HUES64 (cell line): ENCODE measurements around the gene ANKRD29.
A peak's percentile ranks its signal among the peaks of the same experiment; 100 is the strongest.

Experiments
- H3K27ac ChIP-seq: 2 replicates; pipeline ENCODE4 v1.7.0; 2013; ENCODE audit warnings: low read depth, low read length, inconsistent platforms
- H3K27me3 ChIP-seq: 2 replicates; pipeline ENCODE4 v1.6.1; 2013; ENCODE audit warnings: mild to moderate bottlenecking, low read length; ENCODE audit not compliant: insufficient read depth
- H3K36me3 ChIP-seq: 2 replicates; pipeline ENCODE4 v1.6.1; 2013; ENCODE audit warnings: mild to moderate bottlenecking, low read length; ENCODE audit not compliant: insufficient read depth
- H3K4me1 ChIP-seq: 2 replicates; pipeline ENCODE4 v1.6.1; 2013; ENCODE audit warnings: mild to moderate bottlenecking, low read length, moderate library complexity; ENCODE audit not compliant: insufficient read depth
- H3K4me3 ChIP-seq: 2 replicates; pipeline ENCODE4 v1.5.1; 2013; ENCODE audit warnings: mild to moderate bottlenecking, low read length, moderate library complexity
- H3K9ac ChIP-seq: 2 replicates; pipeline ENCODE4 v1.6.1; 2013; ENCODE audit warnings: mild to moderate bottlenecking, low read depth, low read length
- H3K9me3 ChIP-seq: 2 replicates; pipeline ENCODE4 v1.6.1; 2013; ENCODE audit warnings: low read depth, low read length; ENCODE audit not compliant: insufficient read depth
- WGBS: fragments of 150-250, 120-280 bp; methylation state at CpG from one replicate; pipeline ENCODE4 v1.1.7; 2013; ENCODE audit warnings: missing lambda C conversion rate; 5-methylcytosine and 5-hydroxymethylcytosine counted together

Gene ANKRD29

DNA sequence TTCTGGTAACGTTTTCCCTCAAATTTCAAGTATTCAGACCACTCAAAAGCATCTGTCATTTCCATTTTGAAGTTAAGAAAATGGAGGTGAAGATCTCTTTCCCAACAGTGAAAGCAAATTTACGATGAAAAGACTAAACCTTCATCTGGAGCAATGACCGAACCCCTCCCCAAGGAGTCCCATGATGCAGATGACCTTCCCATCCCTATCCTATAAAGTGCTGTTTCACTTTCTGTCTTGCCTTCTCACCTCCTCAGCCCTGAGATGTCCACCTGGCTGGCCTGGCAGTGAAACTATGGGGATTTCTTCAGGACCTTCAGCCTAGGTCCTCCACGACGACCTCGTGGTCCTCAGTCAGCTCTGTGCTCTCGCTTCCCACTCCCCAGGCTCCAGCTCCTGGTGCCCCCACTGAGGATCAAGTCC, 75.5 kb downstream of the ANKRD29 start:
- H3K4me1 ChIP-seq = peaks cover 11% of the 10 kb centered on the region; the same call in 1 of the 2 replicates
- WGBS = 70% methylated on average over 6 of the region's 7 CpGs
- no peaks in the 10 kb centered on the region for H3K9me3 ChIP-seq
- no peak overlapping the region for H3K27ac ChIP-seq
- peaks cover 7% of the 10 kb centered on the region; the same call in 1 of the 2 replicates for H3K27me3 ChIP-seq
- H3K9ac ChIP-seq = no peak overlapping the region
- H3K36me3 ChIP-seq = no peaks in the 10 kb centered on the region
- peak overlapping the region; percentile 95 for H3K4me3 ChIP-seq

GRCh38 chr18:23586249-23587196, 76.2 kb downstream of the ANKRD29 start, which contains the start of gene NPC1:
NPC1 (minus strand) TSS chr18:23586506; CDS start chr18:23586343, 163 bp downstream.
- peaks cover 7% of the 10 kb centered on the region; the same call in 1 of the 2 replicates for H3K27me3 ChIP-seq
- peaks cover 11% of the 10 kb centered on the region; the same call in 1 of the 2 replicates for H3K4me1 ChIP-seq
- H3K36me3 ChIP-seq = peaks cover 5% of the 10 kb centered on the region; the same call in 1 of the 2 replicates
- WGBS = under 1% methylated on average over 94 of the region's 95 CpGs
- H3K27ac ChIP-seq = peak within 1 kb of the TSS; percentile 99
- H3K4me3 ChIP-seq = peak within 1 kb of the TSS; percentile 95
- peak within 1 kb of the TSS; percentile 96 for H3K9ac ChIP-seq
- no peaks in the 10 kb centered on the region for H3K9me3 ChIP-seq

DNA sequence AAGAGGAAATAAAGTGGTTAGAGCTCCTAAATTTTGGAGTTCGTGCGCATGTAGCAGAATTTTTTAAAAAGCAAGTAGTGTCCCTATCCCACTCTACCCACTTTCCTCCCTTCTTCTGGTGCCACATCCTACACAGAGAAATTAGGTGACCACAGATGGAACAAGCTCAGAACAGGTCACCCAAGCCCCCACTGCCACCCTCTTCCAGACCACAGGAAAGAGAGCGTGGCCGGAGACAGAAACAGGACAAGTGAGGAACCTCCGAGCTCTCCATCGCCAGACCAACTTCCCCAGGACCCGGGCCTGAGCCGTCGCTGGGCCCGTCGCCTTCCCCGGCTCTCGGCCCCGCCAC, 76.8 kb downstream of the ANKRD29 start:
- WGBS = 2% methylated on average over 14 of the region's 14 CpGs
- Histone ChIP-seq H3K4me3 (peak overlapping the region; percentile 95), H3K27me3 (peaks cover 7% of the 10 kb centered on the region; the same call in 1 of the 2 replicates), H3K9ac (peak overlapping the region; percentile 96), H3K4me1 (peaks cover 11% of the 10 kb centered on the region; the same call in 1 of the 2 replicates), H3K9me3 (no peaks in the 10 kb centered on the region), H3K36me3 (peaks cover 5% of the 10 kb centered on the region; the same call in 1 of the 2 replicates), H3K27ac (peak overlapping the region; percentile 99)

DNA sequence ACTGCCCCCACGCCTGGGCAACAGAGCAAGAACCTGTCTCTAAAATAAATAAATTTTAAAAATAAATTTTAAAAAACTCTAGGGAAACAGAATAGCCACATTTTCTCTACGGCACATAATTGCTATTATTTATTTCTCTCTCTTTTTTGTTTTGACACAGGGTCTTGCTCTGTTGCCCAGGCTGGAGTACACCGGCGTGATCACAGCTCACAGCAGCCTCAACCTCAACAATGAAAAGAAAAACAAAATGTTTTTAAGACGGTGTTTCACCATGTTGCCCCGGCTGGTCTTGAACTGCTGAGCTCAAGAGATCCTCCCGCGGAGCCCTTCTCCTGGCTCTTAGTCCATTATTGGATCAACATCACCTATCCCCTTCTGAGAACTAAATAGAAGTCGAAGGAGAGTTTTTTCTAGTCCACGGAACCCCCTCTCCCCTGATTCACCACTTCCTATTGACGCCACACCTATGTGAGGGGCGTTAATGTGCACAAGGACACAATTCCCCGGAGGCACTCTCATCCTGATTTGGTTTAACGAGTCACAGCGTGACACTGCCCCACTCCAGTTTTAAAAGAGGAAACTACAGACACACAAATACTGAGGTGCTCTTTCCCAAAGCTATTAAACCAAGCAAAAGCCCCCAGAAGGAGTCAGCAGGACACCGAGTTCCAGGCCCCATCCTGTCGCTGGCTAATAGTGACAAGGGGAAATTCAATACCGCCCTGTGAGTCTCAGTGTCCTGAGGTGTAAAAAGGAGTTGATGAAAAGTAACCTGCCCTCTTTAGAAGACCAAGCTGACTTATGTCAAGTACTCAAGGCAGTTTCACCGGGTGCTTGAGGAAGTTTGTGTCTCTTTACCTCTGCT, 77.5 kb downstream of the ANKRD29 start:
- H3K9me3 ChIP-seq = no peaks in the 10 kb centered on the region
- H3K9ac ChIP-seq = peak overlapping the region; percentile 96
- H3K27me3 ChIP-seq = peaks cover 7% of the 10 kb centered on the region; the same call in 1 of the 2 replicates
- 34% methylated on average over 18 of the region's 19 CpGs for WGBS
- H3K36me3 ChIP-seq = peaks cover 5% of the 10 kb centered on the region; the same call in 1 of the 2 replicates
- peaks cover 11% of the 10 kb centered on the region; the same call in 1 of the 2 replicates for H3K4me1 ChIP-seq
- peak overlapping the region; percentile 95 for H3K4me3 ChIP-seq
- no peak overlapping the region for H3K27ac ChIP-seq

- Histone ChIP-seq H3K36me3 (peaks cover 5% of the 10 kb centered on the region; the same call in 1 of the 2 replicates), H3K9me3 (no peaks in the 10 kb centered on the region), H3K27me3 (peaks cover 7% of the 10 kb centered on the region; the same call in 1 of the 2 replicates), H3K27ac (no peak overlapping the region), H3K9ac (no peak overlapping the region), H3K4me3 (no peak overlapping the region), H3K4me1 (peaks cover 11% of the 10 kb centered on the region; the same call in 1 of the 2 replicates)
- WGBS = 96% methylated on average over 13 of the region's 13 CpGs
These were observed 78.4 kb downstream of the ANKRD29 start for GRCh38 chr18:23584019-23584983.

DNA sequence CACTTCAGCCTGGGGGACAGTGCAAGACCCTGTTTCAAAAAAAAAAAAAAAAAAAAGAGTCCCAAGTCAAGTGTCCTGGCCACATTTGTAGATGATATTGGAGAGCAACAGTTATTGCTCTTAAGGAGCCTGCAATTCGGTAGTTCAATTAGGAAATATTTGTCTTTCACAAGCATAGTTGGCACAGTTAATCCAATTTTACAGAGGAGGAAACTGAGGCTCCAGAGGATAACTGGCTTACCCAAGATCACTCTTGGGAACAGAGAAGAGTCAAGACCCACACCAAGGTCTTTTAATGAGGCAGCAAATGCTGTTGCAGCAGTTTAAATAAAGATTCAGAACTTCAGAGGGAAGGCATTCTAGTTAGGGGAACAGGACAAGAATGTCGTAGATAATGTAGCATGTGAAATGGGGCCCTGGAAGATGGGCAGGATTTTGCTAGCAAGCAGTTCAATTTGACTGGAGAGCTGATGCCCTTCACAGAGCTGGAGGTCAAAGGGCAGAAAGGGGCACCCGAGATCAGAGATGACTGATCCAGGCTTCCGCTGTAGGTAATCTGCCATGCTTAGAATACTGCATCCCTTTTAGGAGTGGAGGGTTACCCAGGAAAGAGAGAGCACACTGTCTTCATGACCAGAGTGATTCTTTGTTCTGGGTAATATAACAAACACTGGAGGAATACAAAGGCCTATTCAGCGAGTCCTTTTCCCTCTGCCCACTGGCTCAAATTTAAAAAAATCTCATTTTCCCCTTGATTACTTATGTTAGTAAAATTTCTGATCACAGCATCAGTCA, 79.4 kb downstream of the ANKRD29 start:
- peaks cover 7% of the 10 kb centered on the region; the same call in 1 of the 2 replicates for H3K27me3 ChIP-seq
- no peaks in the 10 kb centered on the region for H3K9me3 ChIP-seq
- peaks cover 5% of the 10 kb centered on the region; the same call in 1 of the 2 replicates for H3K36me3 ChIP-seq
- WGBS = 93% methylated on average over 4 of the region's 5 CpGs
- no peak overlapping the region for H3K27ac ChIP-seq
- peaks cover 11% of the 10 kb centered on the region; the same call in 1 of the 2 replicates for H3K4me1 ChIP-seq
- no peak overlapping the region for H3K9ac ChIP-seq
- H3K4me3 ChIP-seq = no peak overlapping the region

- peaks cover 10% of the 10 kb centered on the region; the same call in 1 of the 2 replicates for H3K36me3 ChIP-seq
- H3K4me1 ChIP-seq = peaks cover 8% of the 10 kb centered on the region; the same call in 1 of the 2 replicates
- 93% methylated on average over 6 of the region's 6 CpGs for WGBS
- no peaks in the 10 kb centered on the region for H3K27me3 ChIP-seq
- H3K27ac ChIP-seq = no peak overlapping the region
- H3K9me3 ChIP-seq = no peaks in the 10 kb centered on the region
- H3K4me3 ChIP-seq = no peak overlapping the region
- no peak overlapping the region for H3K9ac ChIP-seq
These were observed 81.9 kb downstream of the ANKRD29 start for GRCh38 chr18:23580677-23581367.

DNA sequence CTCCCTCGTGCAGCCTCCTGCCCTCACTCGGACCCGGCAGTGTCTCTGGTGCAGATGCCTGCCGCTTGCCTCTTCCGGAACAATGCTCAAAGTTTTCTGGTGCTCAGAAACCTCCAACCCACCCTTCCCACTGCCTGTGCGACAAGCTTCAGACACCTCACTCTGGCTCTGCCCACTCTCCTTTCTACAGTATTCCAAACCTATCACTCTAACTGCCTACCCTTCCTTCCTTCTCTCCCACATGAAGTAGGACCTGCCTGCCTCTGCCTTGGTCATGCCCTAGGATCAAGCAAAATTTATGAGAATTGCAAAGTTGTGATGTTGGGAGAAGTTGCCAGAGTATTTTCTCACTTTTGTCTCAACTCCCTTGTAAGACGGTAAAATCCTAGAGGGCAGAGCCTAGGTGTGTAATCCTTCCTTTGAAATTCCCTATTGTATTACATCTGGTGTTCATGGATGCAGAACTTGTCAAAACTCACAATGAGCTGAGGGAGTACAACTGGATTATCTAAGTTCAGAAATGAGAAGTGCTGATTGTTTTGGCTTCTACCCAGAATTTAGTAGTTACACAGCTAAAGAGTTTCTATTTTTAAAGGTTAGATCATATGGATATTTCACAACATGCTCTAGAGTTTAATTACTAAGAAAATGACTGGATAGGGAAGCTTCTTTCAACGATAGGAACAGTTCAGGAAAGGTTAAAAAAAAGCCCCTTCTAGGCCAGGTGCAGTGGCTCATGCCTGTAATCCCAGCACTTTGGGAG, 83.6 kb downstream of the ANKRD29 start:
- no peak overlapping the region for H3K4me3 ChIP-seq
- 94% methylated on average over 8 of the region's 8 CpGs for WGBS
- H3K27ac ChIP-seq = no peak overlapping the region

More for the DNA sequence above, 83.6 kb downstream of the ANKRD29 start:
- H3K36me3 ChIP-seq = peaks cover 14% of the 10 kb centered on the region; the same call in 1 of the 2 replicates
- no peak overlapping the region for H3K9ac ChIP-seq
- peaks cover 13% of the 10 kb centered on the region for H3K4me1 ChIP-seq
- H3K9me3 ChIP-seq = no peaks in the 10 kb centered on the region
- H3K27me3 ChIP-seq = no peaks in the 10 kb centered on the region
